ENCODE results near the gene TTC33. TPM values are rescaled to one million over a fixed set of nuclear protein-coding genes. Genes with fewer than 3 reads are reported as not detected.

Gene TTC33
- polyA plus RNA-seq, 1 of the 3 experiments (the other 2 are of a cell fraction) = 2.2 TPM

GRCh38 chr5:40666657-40667056, 89.1 kb downstream of the TTC33 start:
- Histone ChIP-seq H2AFZ (ENCODE audit: low read depth) (no peak overlapping the region), H3K27ac (ENCODE audit: low read depth in 2 of 2, low read length in 1 of 2) (no peak overlapping the region), H3K9me3 (no peaks in the 10 kb centered on the region), H3K4me1 (ENCODE audit: control insufficient read depth in 1 of 2, insufficient read depth in 2 of 2, low read depth in 1 of 2, low read length in 1 of 2) (no peaks in the 10 kb centered on the region), H3F3A (replicated peaks; ENCODE audit: insufficient read depth) (no peaks in the 10 kb centered on the region), H3K79me2 (ENCODE audit: insufficient read depth) (no peaks in the 10 kb centered on the region), H3K9me2 (no peaks in the 10 kb centered on the region), H4K20me1 (ENCODE audit: insufficient read depth) (no peaks in the 10 kb centered on the region), H3K36me3 (replicated peaks in 1 of 2; ENCODE audit: control insufficient read depth in 1 of 2, insufficient read depth in 2 of 2, low read length in 1 of 2) (no peaks in the 10 kb centered on the region), H3K27me3 (ENCODE audit: insufficient read depth) (peaks cover 13% of the 10 kb centered on the region), H3K9ac (no peak overlapping the region), H3K4me2 (no peak overlapping the region), H3K4me3 (ENCODE audit: low read depth in 2 of 2, low read length in 1 of 2) (no peak overlapping the region)
- no peak for TF ChIP-seq USF2 (IDR thresholded peaks at IDR 0.05; ENCODE audit: borderline replicate concordance, low read depth, low read length)
- WGBS (ENCODE audit: low lambda C conversion rate) = 2% methylated on average over 1 of the region's 1 CpG
- no peak for DNase-seq
- ChIA-PET POLR2A (no interaction called here), CTCF (no interaction called here)

- POLR2A ChIA-PET = no interaction called here
- no peaks in the 10 kb centered on the region for H4K20me1 ChIP-seq (ENCODE audit: insufficient read depth)
- no peak overlapping the region for H3K27ac ChIP-seq (ENCODE audit: low read depth in 2 of 2, low read length in 1 of 2)
- CTCF ChIA-PET = no interaction called here
- H3K4me1 ChIP-seq (ENCODE audit: control insufficient read depth in 1 of 2, insufficient read depth in 2 of 2, low read depth in 1 of 2, low read length in 1 of 2) = no peaks in the 10 kb centered on the region
- no peak for TF ChIP-seq TEAD4 (IDR thresholded peaks at IDR 0.05; ENCODE audit: borderline replicate concordance, insufficient read depth)
- TF ChIP-seq JUND (IDR thresholded peaks at IDR 0.05) = no peak
- no peak for TF ChIP-seq USF2 (IDR thresholded peaks at IDR 0.05; ENCODE audit: borderline replicate concordance, low read depth, low read length)
- no peak for TF ChIP-seq PBX3 (IDR thresholded peaks at IDR 0.05)
- TF ChIP-seq NFIC (IDR thresholded peaks at IDR 0.05; ENCODE audit: borderline replicate concordance) = no peak
- TF ChIP-seq GABPA (IDR thresholded peaks at IDR 0.05; ENCODE audit: low read depth) = no peak
- TF ChIP-seq IRF3 (IDR thresholded peaks at IDR 0.05; ENCODE audit: low read depth, low read length) = no peak
- no peak for TF ChIP-seq REST (IDR thresholded peaks at IDR 0.05; ENCODE audit: low read depth, low read length)
- no peak for TF ChIP-seq NRF1 (IDR thresholded peaks at IDR 0.05; ENCODE audit: low read depth, low read length)
- TF ChIP-seq MEF2A (IDR thresholded peaks at IDR 0.05; ENCODE audit: borderline replicate concordance, low read depth) = no peak
- no peaks in the 10 kb centered on the region for H3K9me2 ChIP-seq
- H3K9me3 ChIP-seq = no peaks in the 10 kb centered on the region
- 42% methylated on average over 3 of the region's 3 CpGs for WGBS (ENCODE audit: low lambda C conversion rate)
- no peaks in the 10 kb centered on the region for H3K79me2 ChIP-seq (ENCODE audit: insufficient read depth)
- no peak for DNase-seq
- no peaks in the 10 kb centered on the region for H3F3A ChIP-seq (replicated peaks; ENCODE audit: insufficient read depth)
- no peak overlapping the region for H2AFZ ChIP-seq (ENCODE audit: low read depth)
- H3K27me3 ChIP-seq (ENCODE audit: insufficient read depth) = peaks cover 13% of the 10 kb centered on the region
- H3K36me3 ChIP-seq (replicated peaks in 1 of 2; ENCODE audit: control insufficient read depth in 1 of 2, insufficient read depth in 2 of 2, low read length in 1 of 2) = no peaks in the 10 kb centered on the region
- H3K9ac ChIP-seq = no peak overlapping the region
- H3K4me2 ChIP-seq = no peak overlapping the region
- H3K4me3 ChIP-seq (ENCODE audit: low read depth in 2 of 2, low read length in 1 of 2) = no peak overlapping the region
Measured at GRCh38 chr5:40665635-40666298, 90.0 kb downstream of the TTC33 start.

Data from SK-N-SH (cell line).